HG03064 (cell line): ENCODE data around the gene SAP30BP.

ENCODE experiments used
- ATAC-seq: cut with Tn5 transposase; IDR thresholded peaks from one replicate; pipeline ENCODE4 v1.9.1; 2021; ENCODE audit warnings: low read depth; ENCODE audit not compliant: unreplicated experiment

SAP30BP gene

DNA sequence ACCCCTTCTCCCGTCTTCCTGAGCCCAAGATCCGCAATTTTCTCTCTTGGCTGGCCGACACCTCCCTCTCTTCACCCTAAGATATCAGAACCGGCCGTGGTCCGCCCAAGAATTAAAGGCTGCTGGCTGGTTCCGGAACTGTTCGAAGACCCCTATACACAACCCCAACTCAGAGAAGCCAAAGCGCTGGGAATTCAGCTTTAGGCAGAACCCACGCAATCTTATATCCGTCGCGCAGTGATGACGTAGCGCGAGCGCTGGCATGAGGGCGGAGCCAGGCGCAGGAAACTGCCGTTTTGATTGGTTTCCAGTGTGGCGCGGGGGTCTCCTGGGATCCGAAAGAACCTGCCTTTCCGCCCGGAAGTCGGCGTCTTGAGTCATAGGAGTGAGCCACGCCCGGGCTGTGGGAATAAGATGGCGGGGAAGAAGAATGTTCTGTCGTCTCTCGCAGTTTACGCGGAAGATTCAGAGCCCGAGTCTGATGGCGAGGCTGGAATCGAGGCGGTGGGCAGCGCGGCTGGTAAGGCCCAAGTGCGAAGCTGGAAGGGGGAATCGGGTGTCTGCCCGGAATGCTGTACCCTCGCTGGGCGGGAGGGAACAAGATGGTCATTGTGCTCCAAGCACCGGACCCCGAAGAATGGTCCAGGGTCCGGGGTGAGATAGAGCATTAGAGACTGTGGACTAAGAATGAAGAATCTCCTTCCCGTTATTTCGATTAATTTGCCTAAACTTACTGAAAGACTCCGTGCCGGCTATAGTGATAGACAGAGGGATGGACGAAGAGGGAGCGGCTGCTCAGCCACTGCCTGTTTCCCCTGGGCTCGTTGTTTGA, at the start of gene SAP30BP, which contains the start of gene RECQL5:
Gene SAP30BP (plus strand): TSS at position 380 of the 832 bp plus-strand sequence. CDS start 35 bp downstream, at position 415.
Gene RECQL5 (minus strand): TSS at position 196 of the 832 bp plus-strand sequence. CDS start 597 bp downstream, outside the sequence.
- peak; percentile 63 for ATAC-seq

DNA sequence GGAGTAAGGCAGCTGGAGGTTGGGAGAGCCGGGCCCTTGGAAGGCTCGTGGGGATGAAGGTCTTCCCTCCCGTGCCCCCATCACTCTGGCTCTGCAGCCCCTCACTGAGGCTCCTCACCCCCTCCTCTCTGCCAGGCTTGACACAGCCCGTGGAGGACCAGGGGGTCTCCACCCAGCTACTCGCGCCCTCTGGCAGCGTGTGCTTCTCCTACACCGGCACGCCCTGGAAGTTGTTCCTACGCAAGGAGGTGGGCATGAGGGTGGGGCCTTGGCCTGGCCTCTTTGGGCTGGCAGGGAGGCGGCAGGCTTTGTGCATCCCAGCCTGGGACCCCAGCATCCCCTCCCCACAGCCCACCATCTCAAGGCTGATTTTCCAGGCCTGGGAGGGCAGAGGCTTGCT, 49.5 kb upstream of the SAP30BP start:
- no peak for ATAC-seq

DNA sequence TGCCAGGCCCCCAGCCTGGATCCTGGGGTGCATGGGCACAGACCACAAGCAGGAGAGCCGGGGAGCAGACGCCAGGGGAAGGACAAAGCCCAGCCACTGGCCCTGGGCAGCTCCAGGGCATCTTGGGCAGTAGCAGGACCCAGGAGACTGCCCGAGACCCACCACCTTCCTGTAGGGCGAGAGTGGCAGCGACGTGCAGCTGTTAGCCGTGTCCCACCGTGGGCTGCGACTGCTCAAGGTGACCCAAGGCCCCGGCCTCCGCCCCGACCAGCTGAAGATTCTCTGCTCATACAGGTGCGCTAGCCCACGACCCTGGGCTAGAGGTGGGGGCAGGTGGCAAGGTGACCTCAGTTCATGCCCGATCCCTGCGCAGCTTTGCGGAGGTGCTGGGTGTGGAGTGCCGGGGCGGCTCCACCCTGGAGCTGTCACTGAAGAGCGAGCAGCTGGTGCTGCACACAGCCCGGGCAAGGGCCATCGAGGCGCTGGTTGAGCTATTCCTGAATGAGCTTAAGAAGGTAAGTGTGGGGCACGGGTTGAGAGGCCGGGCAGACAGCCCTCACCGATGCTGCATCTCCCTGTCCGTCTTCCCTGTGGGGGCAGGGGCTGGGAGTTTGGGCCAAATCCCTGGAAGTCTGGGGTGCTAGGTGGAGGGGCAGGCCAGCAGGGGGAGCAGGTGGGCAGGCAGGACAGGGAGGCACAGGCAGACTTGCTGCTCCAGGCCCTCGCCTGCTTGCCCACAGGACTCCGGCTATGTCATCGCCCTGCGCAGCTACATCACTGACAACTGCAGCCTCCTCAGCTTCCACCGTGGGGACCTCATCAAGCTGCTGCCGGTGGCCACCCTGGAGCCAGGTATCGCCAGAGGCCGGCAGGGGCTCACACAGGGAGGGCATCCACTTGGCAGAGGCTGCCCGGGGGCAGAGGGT, 47.4 kb upstream of the SAP30BP start:
- ATAC-seq: no peak

DNA sequence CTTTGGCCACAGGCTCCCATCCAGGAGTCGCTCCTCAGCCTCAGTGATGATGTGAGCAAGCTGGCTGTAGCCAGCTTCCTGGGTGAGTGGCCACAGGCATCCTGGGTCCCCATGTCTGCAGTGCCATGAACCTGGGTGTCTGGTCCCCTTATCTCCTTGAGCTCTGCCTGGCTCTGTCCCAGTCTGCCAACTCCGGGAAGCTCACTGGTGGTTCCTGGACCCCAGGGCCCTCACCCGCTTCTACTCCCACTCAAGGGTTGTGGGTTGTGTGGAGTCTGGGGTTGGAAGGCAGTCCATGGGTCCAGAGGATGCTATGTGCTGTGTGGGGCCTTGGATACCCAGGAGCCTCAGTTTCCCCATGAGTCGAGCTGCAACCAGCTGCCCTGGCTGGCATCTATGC, 45.6 kb upstream of the SAP30BP start:
- no peak for ATAC-seq

GRCh38 chr17:75622076-75622475, 45.1 kb upstream of the SAP30BP start:
- no peak for ATAC-seq

DNA sequence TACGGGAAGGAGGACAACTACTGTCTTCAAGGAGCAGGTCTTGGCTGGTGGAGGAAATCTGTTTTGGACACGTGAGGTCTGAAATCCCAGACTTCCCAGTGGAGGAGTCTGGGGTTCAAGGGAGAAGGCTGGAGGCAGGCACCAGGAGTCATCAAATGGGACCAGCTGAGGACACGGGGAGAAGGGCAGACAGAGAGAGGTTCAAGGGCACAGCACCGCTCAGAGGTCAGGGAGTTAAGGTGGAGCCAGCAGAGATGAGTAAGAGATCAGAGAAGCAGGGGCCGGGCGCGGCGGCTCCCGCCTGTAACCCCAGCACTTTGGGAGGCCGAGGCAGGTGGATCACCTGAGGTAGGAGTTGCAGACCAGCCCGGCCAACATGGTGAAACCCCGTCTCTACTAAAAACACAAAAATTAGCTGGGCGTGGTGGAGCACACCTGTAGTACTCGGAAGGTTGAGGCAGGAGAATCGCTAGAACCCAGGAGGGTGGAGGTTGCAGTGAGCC, 44.3 kb upstream of the SAP30BP start:
- no peak for ATAC-seq

GRCh38 chr17:75623386-75623785, 43.8 kb upstream of the SAP30BP start:
- no peak for ATAC-seq

GRCh38 chr17:75624021-75624420, 43.1 kb upstream of the SAP30BP start:
- ATAC-seq: no peak

DNA sequence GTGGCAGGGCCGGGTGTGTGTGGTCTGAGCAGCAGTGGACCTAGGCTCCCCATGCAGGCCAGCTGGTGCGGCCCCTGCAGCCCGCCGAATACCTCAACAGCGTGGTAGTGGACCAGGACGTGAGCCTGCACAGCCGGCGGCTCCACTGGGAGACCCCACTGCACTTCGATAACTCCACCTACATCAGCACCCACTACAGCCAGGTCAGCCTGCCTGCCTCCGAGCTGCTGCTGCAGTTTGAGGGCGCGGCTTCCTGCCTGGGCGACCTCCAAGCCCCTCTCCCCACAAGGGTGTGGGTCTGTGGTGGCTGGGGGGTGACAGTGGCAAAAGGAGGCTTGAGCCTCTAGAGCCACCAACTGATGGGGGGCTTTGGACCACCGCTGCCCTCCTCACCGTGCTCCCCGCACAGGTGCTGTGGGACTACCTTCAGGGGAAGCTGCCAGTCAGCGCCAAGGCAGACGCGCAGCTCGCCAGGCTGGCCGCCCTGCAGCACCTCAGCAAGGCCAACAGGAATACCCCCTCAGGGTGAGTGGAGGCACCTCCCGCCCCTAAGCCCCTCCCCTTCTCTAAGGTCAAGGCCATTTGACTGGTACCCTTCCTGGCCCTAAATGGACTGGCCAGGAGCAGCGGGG, 42.3 kb upstream of the SAP30BP start:
- no peak for ATAC-seq

DNA sequence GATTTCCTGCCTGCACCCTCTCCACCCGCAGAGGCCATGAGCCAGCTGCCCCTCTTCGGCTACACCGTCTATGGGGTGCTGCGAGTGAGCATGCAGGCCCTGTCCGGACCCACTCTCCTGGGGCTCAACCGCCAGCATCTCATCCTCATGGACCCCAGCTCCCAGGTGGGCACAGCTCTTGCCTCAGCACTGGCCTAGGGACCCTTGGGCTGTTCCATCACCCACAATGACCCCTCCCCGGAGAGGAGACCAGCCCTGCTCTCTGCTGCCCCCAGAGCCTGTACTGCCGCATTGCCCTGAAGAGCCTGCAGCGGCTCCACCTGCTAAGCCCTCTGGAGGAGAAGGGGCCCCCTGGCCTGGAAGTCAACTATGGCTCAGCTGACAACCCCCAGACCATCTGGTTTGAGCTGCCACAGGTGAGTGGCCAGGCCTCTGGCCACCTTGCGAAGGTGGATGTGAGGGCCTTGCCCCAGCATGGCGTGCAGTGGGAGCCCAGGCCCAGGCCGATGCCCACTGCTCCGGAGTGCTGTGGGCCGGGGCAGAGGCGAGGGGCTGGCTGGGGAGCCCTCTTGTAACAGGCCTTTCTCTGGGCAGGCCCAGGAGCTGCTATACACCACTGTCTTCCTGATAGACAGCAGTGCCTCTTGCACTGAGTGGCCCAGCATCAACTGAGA, 41.2 kb upstream of the SAP30BP start:
- ATAC-seq: no peak

DNA sequence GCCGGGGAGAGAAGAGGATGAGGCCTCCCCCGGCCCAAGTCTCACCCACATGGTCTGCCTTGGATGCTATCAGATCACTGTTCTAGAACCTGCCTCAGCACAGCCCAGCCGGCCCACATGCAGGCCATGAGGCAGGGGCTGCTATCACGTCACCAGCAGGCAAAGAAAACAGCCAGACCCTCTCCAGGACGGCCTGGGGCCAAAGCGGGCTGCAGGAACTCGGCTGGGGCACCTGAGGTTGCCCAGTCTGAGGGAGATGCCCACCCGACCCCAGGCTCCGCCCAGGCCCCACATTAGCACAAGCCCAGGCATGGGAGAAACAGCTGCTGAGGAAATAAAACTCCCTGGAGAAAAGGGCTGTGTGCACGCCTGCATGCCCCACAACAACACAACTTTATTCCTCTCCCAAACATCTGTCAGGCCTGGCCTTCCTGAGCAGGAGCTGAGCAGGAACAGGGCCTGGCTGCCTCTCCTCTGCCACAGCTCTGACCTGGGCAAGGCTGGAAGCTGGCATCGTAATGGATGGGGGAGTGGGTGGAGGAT, 40.6 kb upstream of the SAP30BP start:
- ATAC-seq: no peak

DNA sequence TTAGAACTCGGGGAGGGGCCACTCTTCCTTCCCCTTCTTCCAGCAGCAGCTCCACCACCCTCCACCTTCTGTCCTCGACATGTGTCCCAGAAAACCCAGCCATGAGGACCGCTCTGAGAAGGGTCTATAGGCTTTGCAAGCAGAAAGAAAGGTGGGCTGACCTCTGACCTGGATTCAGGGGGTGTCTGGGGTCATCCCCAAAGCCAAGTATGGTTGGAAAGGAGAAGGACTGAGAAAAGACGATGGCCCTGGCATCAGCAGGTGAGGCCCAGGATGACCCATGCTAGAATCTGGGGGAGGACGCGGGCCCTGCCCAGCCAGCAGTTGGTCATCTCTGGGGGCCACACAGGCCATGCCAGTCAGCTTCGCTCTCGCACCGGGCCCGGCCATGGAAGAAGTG, 40.0 kb upstream of the SAP30BP start:
- no peak for ATAC-seq

DNA sequence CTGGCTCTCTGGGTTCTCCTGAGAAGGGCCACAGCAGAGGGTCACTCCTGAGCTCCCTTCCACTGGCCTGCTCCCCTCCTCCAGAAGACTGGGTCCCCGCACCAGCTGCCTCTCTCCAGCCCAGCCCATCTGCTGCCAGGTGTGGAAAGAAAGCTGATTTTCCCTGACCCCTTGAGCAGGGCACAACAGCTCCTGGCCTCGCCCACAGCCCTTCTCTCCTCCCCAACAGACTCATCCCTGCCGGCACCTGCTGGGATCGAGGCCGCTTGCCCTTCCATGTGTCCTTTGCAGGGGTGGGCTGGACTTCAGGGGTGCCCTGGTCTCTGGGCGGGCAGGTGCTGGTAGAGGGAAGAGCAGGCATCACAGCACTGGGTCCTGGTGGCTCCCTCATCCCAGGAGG, 38.7 kb upstream of the SAP30BP start:
- no peak for ATAC-seq

GRCh38 chr17:75629157-75629556, 38.0 kb upstream of the SAP30BP start:
- no peak for ATAC-seq

- no peak for ATAC-seq
These were observed 36.8 kb upstream of the SAP30BP start for GRCh38 chr17:75630071-75630917.

DNA sequence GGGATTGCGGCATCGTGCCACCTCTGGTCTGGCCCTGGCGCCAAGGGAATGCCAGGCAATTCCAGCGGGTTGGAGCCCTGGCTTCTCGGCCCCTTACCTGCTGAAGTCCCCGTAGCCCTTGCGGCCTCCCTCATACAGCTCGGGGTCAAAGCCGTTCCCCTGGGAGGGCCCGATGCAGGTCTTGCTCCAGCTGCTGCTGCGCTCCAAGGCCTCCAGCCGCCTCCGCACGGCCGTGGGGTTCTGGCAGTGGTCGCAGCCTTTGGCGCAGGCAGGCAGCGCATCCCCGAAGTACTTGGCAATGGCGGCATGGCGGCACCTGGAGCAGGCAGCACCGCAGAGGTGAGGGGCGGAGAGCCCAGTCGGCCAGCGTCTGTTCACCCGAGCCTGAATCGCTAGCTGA, 35.8 kb upstream of the SAP30BP start:
- no peak for ATAC-seq

DNA sequence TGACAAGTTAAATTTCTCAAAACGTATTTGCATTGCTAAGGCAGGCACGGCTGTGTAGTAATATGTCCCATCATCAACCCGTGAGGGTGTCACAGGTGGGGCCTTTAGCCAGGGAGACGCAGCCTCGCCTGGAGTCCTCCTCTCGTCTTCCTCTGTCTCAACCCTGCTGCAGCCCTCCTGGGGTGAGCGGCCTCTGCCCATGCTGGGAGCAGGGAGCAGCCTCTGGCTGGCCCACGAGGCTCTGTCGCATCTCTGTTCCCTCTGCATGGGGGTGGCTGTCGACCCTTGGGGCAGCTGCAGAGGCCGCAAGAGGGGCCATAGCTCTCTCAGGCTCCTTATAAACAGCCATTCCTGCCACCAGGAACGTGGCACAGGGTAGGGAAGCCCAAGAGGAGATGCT, 34.7 kb upstream of the SAP30BP start:
- ATAC-seq: no peak

GRCh38 chr17:75632863-75633485, 34.2 kb upstream of the SAP30BP start, which contains the start of gene SMIM5:
Gene SMIM5, plus strand, starts transcription at chr17:75633434. Its CDS starts 6,768 bp downstream, at chr17:75640202.
- no peak for ATAC-seq
